ENCODE measurements around the gene PI4K2A. TPM values are rescaled to one million over a fixed set of nuclear protein-coding genes. Genes with fewer than 3 reads are reported as not detected.

PI4K2A gene
- total and polyA plus RNA-seq, 2 of the 13 experiments (the other 11 are each of a cell fraction or from before 2014, with no cell fraction given), result 10.9 to 14.3 TPM

- 0 out of 2 replicates have a peak, but pooled peaks have one; percentile 42 for TF ChIP-seq YEATS4 (CRISPR knock-in tag; IDR thresholded peaks at IDR 0.05; ENCODE audit: borderline replicate concordance)
- peak; percentile 60; the same call in 1 of the 2 replicates for TF ChIP-seq ZBTB7A (CRISPR knock-in tag; IDR thresholded peaks at IDR 0.05)
- TF ChIP-seq, protein P1, sequence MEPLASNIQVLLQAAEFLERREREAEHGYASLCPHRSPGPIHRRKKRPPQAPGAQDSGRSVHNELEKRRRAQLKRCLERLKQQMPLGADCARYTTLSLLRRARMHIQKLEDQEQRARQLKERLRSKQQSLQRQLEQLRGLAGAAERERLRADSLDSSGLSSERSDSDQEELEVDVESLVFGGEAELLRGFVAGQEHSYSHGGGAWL (CRISPR knock-in tag; IDR thresholded peaks at IDR 0.05), result 0 out of 2 replicates have a peak, but pooled peaks have one; percentile 21
- peak; percentile 49; the same call in 1 of the 2 replicates for TF ChIP-seq MTA1 (CRISPR knock-in tag; IDR thresholded peaks at IDR 0.05; ENCODE audit: borderline replicate concordance)
- TF ChIP-seq SNAI1 (CRISPR knock-in tag; IDR thresholded peaks at IDR 0.05; ENCODE audit: borderline replicate concordance), result peak; percentile 71; the same call in 1 of the 2 replicates
- TF ChIP-seq, protein P2, sequence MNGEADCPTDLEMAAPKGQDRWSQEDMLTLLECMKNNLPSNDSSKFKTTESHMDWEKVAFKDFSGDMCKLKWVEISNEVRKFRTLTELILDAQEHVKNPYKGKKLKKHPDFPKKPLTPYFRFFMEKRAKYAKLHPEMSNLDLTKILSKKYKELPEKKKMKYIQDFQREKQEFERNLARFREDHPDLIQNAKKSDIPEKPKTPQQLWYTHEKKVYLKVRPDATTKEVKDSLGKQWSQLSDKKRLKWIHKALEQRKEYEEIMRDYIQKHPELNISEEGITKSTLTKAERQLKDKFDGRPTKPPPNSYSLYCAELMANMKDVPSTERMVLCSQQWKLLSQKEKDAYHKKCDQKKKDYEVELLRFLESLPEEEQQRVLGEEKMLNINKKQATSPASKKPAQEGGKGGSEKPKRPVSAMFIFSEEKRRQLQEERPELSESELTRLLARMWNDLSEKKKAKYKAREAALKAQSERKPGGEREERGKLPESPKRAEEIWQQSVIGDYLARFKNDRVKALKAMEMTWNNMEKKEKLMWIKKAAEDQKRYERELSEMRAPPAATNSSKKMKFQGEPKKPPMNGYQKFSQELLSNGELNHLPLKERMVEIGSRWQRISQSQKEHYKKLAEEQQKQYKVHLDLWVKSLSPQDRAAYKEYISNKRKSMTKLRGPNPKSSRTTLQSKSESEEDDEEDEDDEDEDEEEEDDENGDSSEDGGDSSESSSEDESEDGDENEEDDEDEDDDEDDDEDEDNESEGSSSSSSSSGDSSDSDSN (CRISPR knock-in tag; IDR thresholded peaks at IDR 0.05), result peak; percentile 85
- no peak for TF ChIP-seq LCORL (IDR thresholded peaks at IDR 0.05)
- peak; percentile 61; the same call in 1 of the 2 replicates for TF ChIP-seq LCORL (CRISPR knock-in tag; IDR thresholded peaks at IDR 0.05)
- TF ChIP-seq, protein P3, sequence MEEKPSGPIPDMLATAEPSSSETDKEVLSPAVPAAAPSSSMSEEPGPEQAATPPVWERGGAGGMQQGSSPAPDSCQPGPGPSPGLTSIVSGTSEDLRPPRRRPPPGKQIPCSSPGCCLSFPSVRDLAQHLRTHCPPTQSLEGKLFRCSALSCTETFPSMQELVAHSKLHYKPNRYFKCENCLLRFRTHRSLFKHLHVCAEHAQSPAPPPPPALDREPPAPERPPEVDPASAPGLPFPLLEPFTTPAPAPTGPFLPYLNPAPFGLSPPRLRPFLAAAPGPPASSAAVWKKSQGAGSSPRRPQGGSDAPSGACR (CRISPR knock-in tag; IDR thresholded peaks at IDR 0.05), result 0 out of 2 replicates have a peak, but pooled peaks have one; percentile 80
- no peak for TF ChIP-seq ZNF629 (CRISPR knock-in tag; conservative IDR thresholded peaks at IDR 0.05)
- TF ChIP-seq NR2F6 (IDR thresholded peaks at IDR 0.05), result no peak
- TF ChIP-seq NR2F6 (CRISPR knock-in tag; IDR thresholded peaks at IDR 0.05), result no peak
- no peak for TF ChIP-seq FOXP1 (IDR thresholded peaks at IDR 0.05)
- no peak for TF ChIP-seq FOXP1 (CRISPR knock-in tag; IDR thresholded peaks at IDR 0.05)
- peak; percentile 52; the same call in 1 of the 2 replicates for TF ChIP-seq ZNF552 (CRISPR knock-in tag; IDR thresholded peaks at IDR 0.05; ENCODE audit: borderline replicate concordance)
- TF ChIP-seq ARID5B (CRISPR knock-in tag; IDR thresholded peaks at IDR 0.05), result peak; percentile 33; the same call in 1 of the 2 replicates
- peak; percentile 56; the same call in 1 of the 2 replicates for TF ChIP-seq ZBTB20 (CRISPR knock-in tag; IDR thresholded peaks at IDR 0.05; ENCODE audit: borderline replicate concordance, low read depth)
- no peak for TF ChIP-seq ZNF703 (CRISPR knock-in tag; IDR thresholded peaks at IDR 0.05; ENCODE audit: borderline replicate concordance)
- peak; percentile 64; the same call in 1 of the 2 replicates for TF ChIP-seq SALL2 (CRISPR knock-in tag; IDR thresholded peaks at IDR 0.05)
- TF ChIP-seq MED8 (CRISPR knock-in tag; IDR thresholded peaks at IDR 0.05; ENCODE audit: insufficient replicate concordance), result peak; percentile 14
- TF ChIP-seq, protein P4, sequence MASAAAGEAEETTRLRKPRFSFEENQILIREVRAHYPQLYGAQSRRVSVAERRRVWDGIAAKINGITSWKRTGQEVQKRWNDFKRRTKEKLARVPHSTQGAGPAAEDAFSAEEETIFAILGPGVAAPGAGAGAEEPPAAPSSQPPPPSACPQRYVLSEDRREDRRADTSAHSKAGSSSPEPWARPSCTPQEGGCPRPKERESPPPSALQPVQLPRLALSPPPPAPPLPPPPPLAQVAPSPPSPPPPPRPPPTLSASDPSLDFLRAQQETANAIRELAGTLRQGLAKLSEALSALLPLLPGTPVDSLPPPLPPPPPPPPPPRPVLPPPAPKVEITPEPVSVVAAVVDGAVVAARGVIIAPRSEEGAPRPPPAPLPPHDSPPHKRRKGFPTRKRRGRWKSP (CRISPR knock-in tag; IDR thresholded peaks at IDR 0.05), result peak; percentile 47; the same call in 1 of the 2 replicates
These were observed 7.3 kb upstream of the PI4K2A start, which contains the start of gene MORN4 (continued) for GRCh38 chr10:97632949-97633884.
